Endodermal cell (in vitro differentiated cells): ENCODE data around the gene WDR19. TPM values are rescaled to one million over a fixed set of nuclear protein-coding genes. Genes with fewer than 3 reads are reported as not detected.

Experiments
- DNase-seq: peaks from one replicate; pipeline ENCODE4 v3.0.0-alpha.2; 2017
- H3K27ac ChIP-seq: 2 replicates; pipeline ENCODE4 v1.5.1; 2013; ENCODE audit warnings: mild to moderate bottlenecking, low read depth, low read length, moderate library complexity
- H3K27me3 ChIP-seq: 2 replicates; pipeline ENCODE4 v1.6.1; 2013; ENCODE audit warnings: mild to moderate bottlenecking, low read length, moderate library complexity; ENCODE audit not compliant: insufficient read depth, control insufficient read depth, poor library complexity, severe bottlenecking
- H3K36me3 ChIP-seq: 2 replicates; pipeline ENCODE4 v1.7.0; 2013; ENCODE audit warnings: mild to moderate bottlenecking, low read length, moderate library complexity; ENCODE audit not compliant: control insufficient read depth, insufficient read depth
- H3K4me1 ChIP-seq: one replicate; pipeline ENCODE4 v1.7.0; 2013; ENCODE audit warnings: low read length; ENCODE audit not compliant: control insufficient read depth, insufficient read depth
- H3K4me3 ChIP-seq: 2 replicates; pipeline ENCODE4 v1.5.1; 2013; ENCODE audit warnings: mild to moderate bottlenecking, low read length, moderate library complexity
- H3K9ac ChIP-seq: 2 replicates; pipeline ENCODE4 v1.6.1; 2013; ENCODE audit warnings: mild to moderate bottlenecking, low read length, moderate library complexity; ENCODE audit not compliant: poor library complexity, severe bottlenecking; ENCODE audit errors: extremely low read depth
- H3K9me3 ChIP-seq: 2 replicates; pipeline ENCODE4 v1.6.1; 2013; ENCODE audit warnings: mild to moderate bottlenecking, low read length, moderate library complexity; ENCODE audit not compliant: control insufficient read depth
- H3K27ac Mint-ChIP-seq: 2 replicates; pipeline ENCODE4 v1.8.0; 2020; ENCODE audit warnings: mixed read lengths
- H3K27me3 Mint-ChIP-seq: 2 replicates; pipeline ENCODE4 v1.8.0; 2021; ENCODE audit warnings: mild to moderate bottlenecking, mixed read lengths; ENCODE audit not compliant: insufficient read depth
- H3K36me3 Mint-ChIP-seq: 2 replicates; pipeline ENCODE4 v1.8.0; 2020; ENCODE audit warnings: low read depth, mixed read lengths
- H3K4me1 Mint-ChIP-seq: 2 replicates; pipeline ENCODE4 v1.8.0; 2020; ENCODE audit warnings: mixed read lengths
- H3K4me3 Mint-ChIP-seq: 2 replicates; pipeline ENCODE4 v1.8.0; 2020; ENCODE audit warnings: mild to moderate bottlenecking, moderate library complexity, mixed read lengths
- H3K9me3 Mint-ChIP-seq: 2 replicates; pipeline ENCODE4 v1.8.0; 2020; ENCODE audit warnings: mild to moderate bottlenecking, mixed read lengths
- CTCF ChIP-seq: fragments of 200-600 bp; sonication (generic); conservative IDR thresholded peaks from 2 replicates; pipeline ENCODE4 v1.5.0; 2021; ENCODE audit warnings: antibody characterized with exemption, mild to moderate bottlenecking
- WGBS, 2 experiments: methylation state at CpG; one replicate each; pipeline versions ENCODE4 v1.1.5 to v1.1.7; 2013; ENCODE audit warnings: missing lambda C conversion rate in 2 of 2, mixed read lengths in 1 of 2; ENCODE audit not compliant: insufficient coverage in 1 of 2, insufficient read length in 1 of 2; 5-methylcytosine and 5-hydroxymethylcytosine counted together
- total RNA-seq, 2 donors: library from RNA; stranded (reverse); fragmentation: NEBNext Ultra II Directional in 1 of 2; extraction: Animal tissue kit (Norgen Biotek cat#: 25700) in 1 of 2; gene quantifications; 2 replicates in 1 of 2; 3 replicates in 1 of 2; pipeline ENCODE4 v1.2.1, GENCODE V29; 2021

The WDR19 gene
- total RNA-seq, 2 donors from 2014 or later, result 51.9 to 60.2 TPM

GRCh38 chr4:39280770-39281169 lies 98.4 kb downstream of the WDR19 start:
- H3K27ac Mint-ChIP-seq, result no peak overlapping the region
- no peaks in the 10 kb centered on the region for H3K27me3 Mint-ChIP-seq
- no peaks in the 10 kb centered on the region for H3K9me3 Mint-ChIP-seq
- no peaks in the 10 kb centered on the region for H3K27me3 ChIP-seq
- no peaks in the 10 kb centered on the region for H3K4me1 ChIP-seq
- TF ChIP-seq CTCF, result no peak
- no peak for DNase-seq
- no peak overlapping the region for H3K27ac ChIP-seq
- H3K4me3 ChIP-seq, result no peak overlapping the region
- H3K4me1 Mint-ChIP-seq, result no peaks in the 10 kb centered on the region
- H3K36me3 Mint-ChIP-seq, result peaks cover 60% of the 10 kb centered on the region
- WGBS, 2 experiments, result 67 to 91% methylated on average over 1 to 2 of the region's 2 CpGs
- H3K9me3 ChIP-seq, result no peaks in the 10 kb centered on the region
- no peak overlapping the region for H3K9ac ChIP-seq
- peaks cover 69% of the 10 kb centered on the region for H3K36me3 ChIP-seq
- H3K4me3 Mint-ChIP-seq, result no peak overlapping the region

- H3K27me3 Mint-ChIP-seq, result no peaks in the 10 kb centered on the region
- Histone ChIP-seq H3K9ac (no peak overlapping the region), H3K9me3 (no peaks in the 10 kb centered on the region), H3K4me1 (no peaks in the 10 kb centered on the region), H3K27me3 (no peaks in the 10 kb centered on the region), H3K27ac (no peak overlapping the region), H3K4me3 (no peak overlapping the region), H3K36me3 (peaks cover 75% of the 10 kb centered on the region)
- H3K4me1 Mint-ChIP-seq, result no peaks in the 10 kb centered on the region
- H3K4me3 Mint-ChIP-seq, result no peak overlapping the region
- no peak overlapping the region for H3K27ac Mint-ChIP-seq
- no peak for DNase-seq
- peaks cover 58% of the 10 kb centered on the region for H3K36me3 Mint-ChIP-seq
- no peaks in the 10 kb centered on the region for H3K9me3 Mint-ChIP-seq
- WGBS, 2 experiments, result 89 to 100% methylated on average over 1 to 6 of the region's 7 CpGs
- no peak for TF ChIP-seq CTCF
Measured at GRCh38 chr4:39285111-39285795, 102.9 kb downstream of the WDR19 start.

- Histone ChIP-seq H3K27ac (no peak overlapping the region), H3K36me3 (peaks cover 73% of the 10 kb centered on the region), H3K4me1 (no peaks in the 10 kb centered on the region), H3K9me3 (no peaks in the 10 kb centered on the region), H3K4me3 (no peak overlapping the region), H3K9ac (no peak overlapping the region), H3K27me3 (no peaks in the 10 kb centered on the region)
- H3K27ac Mint-ChIP-seq, result peak overlapping the region; percentile 3
- no peak overlapping the region for H3K4me3 Mint-ChIP-seq
- 98 to 100% methylated on average over 2 of the region's 2 CpGs for WGBS, 2 experiments
- no peaks in the 10 kb centered on the region for H3K4me1 Mint-ChIP-seq
- no peaks in the 10 kb centered on the region for H3K9me3 Mint-ChIP-seq
- DNase-seq, result no peak
- peaks cover 55% of the 10 kb centered on the region for H3K36me3 Mint-ChIP-seq
- H3K27me3 Mint-ChIP-seq, result no peaks in the 10 kb centered on the region
- no peak for TF ChIP-seq CTCF
Measured at GRCh38 chr4:39285853-39286252, 103.5 kb downstream of the WDR19 start.
